Neural cell (in vitro differentiated cells): ENCODE data around the gene PSMG1. TPM values are rescaled to one million over a fixed set of nuclear protein-coding genes. Genes with fewer than 3 reads are reported as not detected.
"Not testable (repeated sequence)": the region's sequence is repeated elsewhere in the genome, so short reads cannot be mapped to it uniquely, and the experiment has no call there.

Experiments
- H2AFZ ChIP-seq: fragments of 200-600, 300-800 bp; sonication (generic), shearing (Covaris generic); 2 replicates; pipeline ENCODE4 v1.6.0; 2014; ENCODE audit warnings: low read depth, mild to moderate bottlenecking, antibody characterized with exemption, low read length, moderate library complexity
- H3F3A ChIP-seq: fragments of 200-600 bp; shearing (Covaris generic); 2 replicates; pipeline ENCODE4 v1.6.1; 2016; ENCODE audit warnings: mild to moderate bottlenecking, moderate library complexity, mixed read lengths, antibody characterized with exemption, low read length; ENCODE audit not compliant: insufficient read depth, poor library complexity, severe bottlenecking
- H3K27ac ChIP-seq: fragments of 200-600, 300-800 bp; sonication (generic), shearing (Covaris generic); 2 replicates; pipeline ENCODE4 v1.5.1; 2014; ENCODE audit warnings: mild to moderate bottlenecking, low read length, moderate library complexity
- H3K27me3 ChIP-seq: fragments of 300-800, 200-600 bp; sonication (generic), shearing (Covaris generic); 2 replicates; pipeline ENCODE4 v1.6.0; 2014; ENCODE audit warnings: mild to moderate bottlenecking, low read depth, low read length, moderate library complexity; ENCODE audit not compliant: insufficient read depth
- H3K36me3 ChIP-seq: fragments of 300-800, 200-600 bp; sonication (generic), shearing (Covaris generic); 2 replicates; pipeline ENCODE4 v1.5.1; 2014; ENCODE audit warnings: mild to moderate bottlenecking, antibody characterized with exemption, low read length, moderate library complexity; ENCODE audit not compliant: insufficient read depth
- H3K4me2 ChIP-seq: fragments of 300-800, 200-600 bp; sonication (generic), shearing (Covaris generic); 2 replicates; pipeline ENCODE4 v1.6.0; 2014; ENCODE audit warnings: mild to moderate bottlenecking, low read length
- H3K4me3 ChIP-seq: fragments of 300-800, 200-600 bp; sonication (generic), shearing (Covaris generic); 2 replicates; pipeline ENCODE4 v1.5.1; 2014; ENCODE audit warnings: mild to moderate bottlenecking, low read length, moderate library complexity
- H3K79me2 ChIP-seq: fragments of 200-600 bp; shearing (Covaris generic); replicated peaks from 2 replicates; pipeline ENCODE4 v1.6.0; 2014; ENCODE audit warnings: mild to moderate bottlenecking, low read length, moderate library complexity; ENCODE audit not compliant: insufficient read depth
- H3K9ac ChIP-seq: fragments of 300-800, 200-600 bp; sonication (generic), shearing (Covaris generic); 2 replicates; pipeline ENCODE4 v1.6.1; 2016; ENCODE audit warnings: mild to moderate bottlenecking, low read length, mixed read lengths
- H3K9me2 ChIP-seq: fragments of 200-600 bp; shearing (Covaris generic); 2 replicates; pipeline ENCODE4 v1.6.1; 2016; ENCODE audit warnings: mild to moderate bottlenecking, low read length, mixed read lengths; ENCODE audit not compliant: insufficient read depth
- H3K9me3 ChIP-seq: fragments of 200-600, 300-800 bp; sonication (generic), shearing (Covaris generic); 2 replicates; pipeline ENCODE4 v1.6.1; 2016; ENCODE audit warnings: mild to moderate bottlenecking, mixed run types, low read length, moderate library complexity, mixed read lengths
- H4K20me1 ChIP-seq: fragments of 200-600 bp; shearing (Covaris generic); 2 replicates; pipeline ENCODE4 v1.6.1; 2016; ENCODE audit warnings: mild to moderate bottlenecking, mixed run types; ENCODE audit not compliant: insufficient read depth
- CTCF ChIP-seq: fragments of 450-650 bp; IDR thresholded peaks from 2 replicates; pipeline ENCODE4 v1.5.1; 2014; ENCODE audit warnings: antibody characterized with exemption, mild to moderate bottlenecking, moderate library complexity; ENCODE audit not compliant: poor library complexity, severe bottlenecking
- EP300 ChIP-seq: fragments of 450-650 bp; conservative IDR thresholded peaks from 2 replicates; pipeline ENCODE4 v1.6.1; 2014; ENCODE audit warnings: antibody characterized with exemption, mild to moderate bottlenecking, moderate library complexity; ENCODE audit not compliant: poor library complexity, severe bottlenecking
- EZH2 ChIP-seq: fragments of 200-600, 300-800 bp; shearing (Covaris generic), sonication (generic); IDR thresholded peaks from 2 replicates; pipeline ENCODE4 v1.6.1; 2014; ENCODE audit warnings: antibody characterized with exemption, low read length, borderline replicate concordance, mild to moderate bottlenecking; ENCODE audit not compliant: insufficient read depth, poor library complexity, severe bottlenecking
- MXI1 ChIP-seq: fragments of 450-650 bp; conservative IDR thresholded peaks from 2 replicates; pipeline ENCODE4 v1.6.1; 2014; ENCODE audit warnings: antibody characterized with exemption, mild to moderate bottlenecking; ENCODE audit not compliant: poor library complexity, severe bottlenecking
- POLR2AphosphoS5 ChIP-seq: IDR thresholded peaks from 2 replicates; pipeline ENCODE4 v1.6.1; 2012
- RAD21 ChIP-seq: fragments of 450-650 bp; conservative IDR thresholded peaks from 2 replicates; pipeline ENCODE4 v1.6.1; 2014; ENCODE audit warnings: antibody characterized with exemption, mild to moderate bottlenecking, moderate library complexity
- REST ChIP-seq: IDR thresholded peaks from 2 replicates; pipeline ENCODE4 v1.6.1; 2012; ENCODE audit warnings: borderline replicate concordance
- SMC3 ChIP-seq: fragments of 450-650 bp; conservative IDR thresholded peaks from 2 replicates; pipeline ENCODE4 v1.6.1; 2014; ENCODE audit warnings: antibody characterized with exemption, mild to moderate bottlenecking, moderate library complexity; ENCODE audit not compliant: poor library complexity
- TAF1 ChIP-seq: IDR thresholded peaks from 2 replicates; pipeline ENCODE4 v1.6.1; 2012; ENCODE audit warnings: low read depth
- polyA plus RNA-seq: library from polyadenylated mRNA; depleted of rRNA; stranded (reverse); fragments of >200 nt; gene quantifications from 2 replicates; pipeline ENCODE4 v1.2.3, GENCODE V29; 2014

The PSMG1 gene
- polyA plus RNA-seq, 1 donor from 2014 or later = 45.2 TPM

GRCh38 chr21:39161064-39161463 is 22.2 kb downstream of the PSMG1 start:
- no peak overlapping the region for H3K27ac ChIP-seq
- no peak overlapping the region for H3K4me3 ChIP-seq
- TF ChIP-seq CTCF (no peak), TAF1 (no peak), POLR2AphosphoS5 (no peak), SMC3 (no peak), REST (no peak), EP300 (no peak), EZH2 (no peak), RAD21 (no peak), MXI1 (no peak)
- H3K9ac ChIP-seq = no peak overlapping the region
- peaks cover 9% of the 10 kb centered on the region for H3K9me3 ChIP-seq
- H3K4me2 ChIP-seq = no peak overlapping the region
- no peaks in the 10 kb centered on the region for H4K20me1 ChIP-seq
- H3F3A ChIP-seq = no peaks in the 10 kb centered on the region
- H2AFZ ChIP-seq = no peak overlapping the region
- H3K36me3 ChIP-seq = no peaks in the 10 kb centered on the region
- no peaks in the 10 kb centered on the region for H3K9me2 ChIP-seq
- no peaks in the 10 kb centered on the region for H3K27me3 ChIP-seq
- H3K79me2 ChIP-seq = no peaks in the 10 kb centered on the region

GRCh38 chr21:39159342-39160063 is 23.7 kb downstream of the PSMG1 start:
- Histone ChIP-seq H3K9me3 (peaks cover under 1% of the 10 kb centered on the region), H3K4me2 (no peak overlapping the region), H3K9ac (no peak overlapping the region), H4K20me1 (no peaks in the 10 kb centered on the region), H3K27ac (no peak overlapping the region), H3K9me2 (no peaks in the 10 kb centered on the region), H3K27me3 (no peaks in the 10 kb centered on the region), H3K4me3 (no peak overlapping the region), H3K36me3 (no peaks in the 10 kb centered on the region), H2AFZ (no peak overlapping the region), H3K79me2 (no peaks in the 10 kb centered on the region), H3F3A (no peaks in the 10 kb centered on the region)
- no peak for TF ChIP-seq REST
- no peak for TF ChIP-seq CTCF
- no peak for TF ChIP-seq TAF1
- no peak for TF ChIP-seq POLR2AphosphoS5
- no peak for TF ChIP-seq SMC3
- no peak for TF ChIP-seq RAD21
- no peak for TF ChIP-seq EZH2
- no peak for TF ChIP-seq MXI1
- no peak for TF ChIP-seq EP300

- H3K9ac ChIP-seq, H3K4me3 ChIP-seq, H2AFZ ChIP-seq, H3K79me2 ChIP-seq, H3K9me3 ChIP-seq, H3K4me2 ChIP-seq, H4K20me1 ChIP-seq, H3K9me2 ChIP-seq, H3F3A ChIP-seq, H3K27me3 ChIP-seq, H3K27ac ChIP-seq, H3K36me3 ChIP-seq: not testable (repeated sequence)
These were observed 26.0 kb downstream of the PSMG1 start for GRCh38 chr21:39157241-39157640.
